GM12874 (cell line): ENCODE results near the gene REEP6.

Experiments used
- TF ChIP-seq, protein P1 (sequence below): IDR thresholded peaks from 2 replicates; pipeline ENCODE4 v1.5.1; 2011; ENCODE audit warnings: low read depth, mild to moderate bottlenecking, control low read depth, low read length, moderate library complexity; ENCODE audit not compliant: insufficient read depth

REEP6 gene

DNA sequence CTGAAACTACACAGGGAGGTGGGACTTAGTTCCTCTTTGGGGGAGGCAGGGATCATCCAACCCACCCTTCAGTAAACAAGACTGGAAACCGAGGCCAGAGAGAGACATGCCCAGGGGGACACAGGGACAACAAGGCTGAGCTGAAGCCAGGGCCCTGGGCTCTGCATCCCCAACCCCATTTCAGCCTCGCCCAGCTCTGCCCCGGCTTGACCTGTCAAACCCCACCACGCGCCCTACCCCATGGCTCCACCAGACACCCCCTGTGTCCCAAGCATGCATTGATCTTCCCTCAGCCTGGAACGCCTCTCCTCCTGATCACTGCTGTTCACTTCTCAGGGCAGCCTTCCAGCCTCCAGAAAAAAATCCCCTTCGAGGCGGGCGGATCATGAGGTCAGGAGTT lies 43.0 kb upstream of the REEP6 start:
- TF ChIP-seq, protein P1, sequence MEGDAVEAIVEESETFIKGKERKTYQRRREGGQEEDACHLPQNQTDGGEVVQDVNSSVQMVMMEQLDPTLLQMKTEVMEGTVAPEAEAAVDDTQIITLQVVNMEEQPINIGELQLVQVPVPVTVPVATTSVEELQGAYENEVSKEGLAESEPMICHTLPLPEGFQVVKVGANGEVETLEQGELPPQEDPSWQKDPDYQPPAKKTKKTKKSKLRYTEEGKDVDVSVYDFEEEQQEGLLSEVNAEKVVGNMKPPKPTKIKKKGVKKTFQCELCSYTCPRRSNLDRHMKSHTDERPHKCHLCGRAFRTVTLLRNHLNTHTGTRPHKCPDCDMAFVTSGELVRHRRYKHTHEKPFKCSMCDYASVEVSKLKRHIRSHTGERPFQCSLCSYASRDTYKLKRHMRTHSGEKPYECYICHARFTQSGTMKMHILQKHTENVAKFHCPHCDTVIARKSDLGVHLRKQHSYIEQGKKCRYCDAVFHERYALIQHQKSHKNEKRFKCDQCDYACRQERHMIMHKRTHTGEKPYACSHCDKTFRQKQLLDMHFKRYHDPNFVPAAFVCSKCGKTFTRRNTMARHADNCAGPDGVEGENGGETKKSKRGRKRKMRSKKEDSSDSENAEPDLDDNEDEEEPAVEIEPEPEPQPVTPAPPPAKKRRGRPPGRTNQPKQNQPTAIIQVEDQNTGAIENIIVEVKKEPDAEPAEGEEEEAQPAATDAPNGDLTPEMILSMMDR, result no peak

DNA sequence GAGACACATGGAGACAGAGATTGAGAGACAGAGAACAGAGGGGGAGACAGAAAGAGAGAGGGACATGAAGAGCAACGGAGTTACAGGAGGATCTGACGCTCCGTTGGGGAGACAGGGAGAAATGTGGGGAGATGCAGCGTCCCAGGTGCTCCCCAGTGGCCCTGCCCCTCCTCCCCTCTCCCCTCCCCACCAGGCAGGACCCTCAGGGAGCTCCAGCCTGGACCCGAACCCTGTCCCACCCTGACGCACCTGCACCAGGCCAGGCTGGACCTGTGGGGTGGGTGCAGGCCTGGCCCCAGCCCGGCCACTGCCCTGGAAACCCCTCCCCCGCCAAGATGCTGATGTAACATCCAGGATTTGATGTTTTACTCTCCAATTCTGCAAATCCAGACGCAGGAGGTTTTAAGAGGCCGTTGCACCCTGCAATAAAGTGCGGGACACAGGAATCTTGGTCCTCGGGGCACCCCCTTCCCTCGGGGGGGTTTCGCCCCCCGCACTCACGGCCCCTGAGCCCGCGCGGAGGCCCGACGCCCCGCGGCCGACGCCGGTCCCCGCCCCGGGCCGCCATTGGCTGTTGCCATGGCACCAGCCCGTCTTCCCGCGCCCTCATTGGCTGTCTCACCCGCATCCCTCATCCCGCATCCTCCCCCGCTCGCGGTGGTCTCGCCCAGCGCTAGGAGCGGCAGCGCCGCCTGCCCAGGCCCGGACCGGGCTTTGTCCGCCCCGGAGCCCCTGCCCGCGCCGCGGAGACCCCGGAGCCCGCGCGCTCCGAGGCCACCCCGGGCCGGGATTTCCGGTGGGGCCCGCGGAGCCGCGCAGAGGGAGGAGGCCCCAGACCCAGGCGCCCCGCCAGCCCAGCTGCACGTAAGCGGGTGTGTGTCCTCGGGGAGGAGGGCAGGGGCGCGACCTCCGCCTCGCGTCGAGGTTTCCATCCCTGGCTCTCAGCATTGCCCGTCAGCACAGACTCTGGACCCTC lies 41.2 kb upstream of the REEP6 start, which contains the start of gene APC2:
Gene APC2 (plus strand): TSS at position 655 of the 976 bp plus-strand sequence. CDS start 2,881 bp downstream, outside the sequence.
- TF ChIP-seq, protein P1, result no peak

DNA sequence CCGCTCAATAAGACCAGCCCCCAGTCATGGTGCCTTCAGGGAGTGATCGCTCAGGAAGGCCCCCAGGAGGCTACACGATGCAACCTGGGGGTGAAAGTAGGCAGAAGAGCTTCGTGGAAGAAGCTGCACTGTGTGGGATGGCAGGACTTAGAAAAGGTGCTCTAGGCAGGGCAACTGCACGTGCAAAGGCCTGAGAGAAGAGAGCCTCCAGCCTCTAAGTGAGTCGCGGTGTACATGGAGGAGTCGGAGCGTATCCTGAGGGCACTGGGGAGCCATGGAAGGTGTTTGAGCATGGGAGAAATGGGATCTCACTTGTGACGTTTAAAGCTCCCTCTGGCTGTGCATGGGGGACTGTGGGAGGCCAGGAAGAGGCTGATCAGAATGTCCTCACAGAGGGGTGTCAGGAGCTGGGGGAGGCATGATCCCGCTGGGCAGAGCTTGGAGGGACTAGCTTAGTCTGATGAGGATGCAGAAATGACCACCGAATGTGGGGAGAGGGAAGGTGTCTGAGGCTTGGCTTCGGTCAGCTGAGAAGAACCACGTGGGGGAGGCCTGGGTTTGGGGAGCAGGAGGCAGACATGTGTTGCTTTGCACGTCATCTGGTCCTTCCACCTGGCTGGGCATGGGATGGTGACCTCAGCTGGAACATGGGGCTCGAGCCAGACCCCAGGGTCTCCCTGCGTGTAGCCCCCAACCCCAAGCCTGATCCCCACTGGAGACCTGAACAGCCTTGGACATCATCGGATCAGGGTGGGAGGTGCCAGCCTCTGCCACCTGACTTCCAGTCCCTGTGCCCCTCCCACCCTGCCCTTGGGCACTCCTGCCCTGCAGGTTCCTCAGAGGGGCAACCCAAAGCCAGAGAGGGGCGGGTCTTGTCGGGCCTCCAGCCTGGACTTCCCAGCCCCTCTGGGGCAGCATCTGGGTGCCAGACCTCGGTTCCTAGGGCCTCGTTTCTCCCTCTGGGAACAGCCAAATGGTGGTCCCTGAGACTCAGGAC lies 39.9 kb upstream of the REEP6 start:
- TF ChIP-seq, protein P1, result no peak

DNA sequence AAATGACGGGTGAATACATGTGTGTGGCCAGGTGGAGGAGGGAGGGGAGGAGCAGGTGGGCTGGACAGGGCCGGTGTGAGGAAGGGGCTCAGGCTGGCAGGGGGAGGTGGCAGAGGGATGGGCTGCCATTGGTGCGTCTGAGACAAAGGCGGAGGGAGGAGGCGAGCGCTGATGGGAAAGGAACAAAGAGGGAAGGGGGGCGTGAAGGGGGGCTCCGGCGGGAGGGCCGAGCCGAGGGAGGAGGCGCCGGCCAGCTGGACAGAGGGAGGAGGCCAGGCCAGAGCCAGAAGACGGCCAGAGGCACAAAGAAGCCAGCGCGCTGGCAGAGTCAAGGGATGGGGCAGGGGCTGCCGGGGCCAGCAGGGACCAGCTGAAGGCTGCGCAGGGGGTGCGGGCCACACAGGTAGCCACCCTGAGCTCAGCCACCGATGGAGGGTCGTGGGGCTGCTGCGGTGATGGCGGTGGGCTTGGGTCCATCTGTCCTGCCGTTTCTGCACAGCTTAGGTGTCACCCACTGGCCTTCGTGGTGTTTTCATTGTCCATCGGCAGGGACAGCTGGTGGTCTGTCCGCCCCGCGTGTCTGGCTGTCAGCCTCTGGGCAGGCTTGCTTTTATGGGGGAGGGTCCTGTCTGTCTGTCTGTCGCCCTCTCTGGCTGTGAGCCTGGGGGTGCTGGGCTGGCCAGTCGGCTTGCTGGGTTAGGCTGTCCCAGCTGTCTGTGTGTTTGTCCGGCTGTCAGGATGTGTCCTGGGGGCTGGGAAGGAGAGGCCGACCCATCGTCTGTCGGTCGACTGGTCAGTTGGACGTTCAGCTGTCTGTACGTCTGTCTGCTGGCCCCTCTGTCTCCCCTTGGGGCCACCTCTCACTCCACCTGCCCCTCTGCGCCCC lies 38.8 kb upstream of the REEP6 start:
- TF ChIP-seq, protein P1, result no peak

DNA sequence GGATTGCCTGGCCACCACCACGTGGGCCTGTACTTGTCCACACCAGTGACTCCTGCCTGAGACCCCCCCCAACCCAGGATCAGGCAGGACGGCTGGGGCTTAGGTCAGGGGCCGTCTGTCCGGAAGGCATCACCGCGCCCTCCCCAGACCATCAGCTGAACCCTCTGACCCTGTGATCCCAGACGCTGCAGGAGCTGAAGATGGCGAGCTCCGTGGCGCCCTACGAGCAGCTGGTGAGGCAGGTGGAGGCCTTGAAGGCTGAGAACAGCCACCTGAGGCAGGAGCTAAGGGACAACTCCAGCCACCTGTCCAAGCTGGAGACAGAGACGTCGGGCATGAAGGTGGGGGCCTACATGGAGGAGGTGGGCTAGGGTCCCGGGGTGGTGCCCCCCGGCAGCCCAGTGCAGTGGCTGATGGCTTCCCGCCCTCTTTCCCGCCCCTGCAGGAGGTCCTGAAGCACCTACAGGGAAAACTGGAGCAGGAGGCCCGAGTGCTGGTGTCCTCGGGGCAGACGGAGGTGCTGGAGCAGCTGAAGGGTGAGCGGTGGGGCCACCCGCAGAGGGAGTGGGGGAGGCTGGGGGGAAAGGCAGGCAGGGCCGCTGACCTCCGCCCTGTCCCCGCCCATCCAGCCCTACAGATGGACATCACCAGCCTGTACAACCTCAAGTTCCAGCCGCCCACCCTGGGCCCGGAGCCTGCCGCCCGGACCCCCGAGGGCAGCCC lies 38.0 kb upstream of the REEP6 start:
- TF ChIP-seq, protein P1, result no peak

DNA sequence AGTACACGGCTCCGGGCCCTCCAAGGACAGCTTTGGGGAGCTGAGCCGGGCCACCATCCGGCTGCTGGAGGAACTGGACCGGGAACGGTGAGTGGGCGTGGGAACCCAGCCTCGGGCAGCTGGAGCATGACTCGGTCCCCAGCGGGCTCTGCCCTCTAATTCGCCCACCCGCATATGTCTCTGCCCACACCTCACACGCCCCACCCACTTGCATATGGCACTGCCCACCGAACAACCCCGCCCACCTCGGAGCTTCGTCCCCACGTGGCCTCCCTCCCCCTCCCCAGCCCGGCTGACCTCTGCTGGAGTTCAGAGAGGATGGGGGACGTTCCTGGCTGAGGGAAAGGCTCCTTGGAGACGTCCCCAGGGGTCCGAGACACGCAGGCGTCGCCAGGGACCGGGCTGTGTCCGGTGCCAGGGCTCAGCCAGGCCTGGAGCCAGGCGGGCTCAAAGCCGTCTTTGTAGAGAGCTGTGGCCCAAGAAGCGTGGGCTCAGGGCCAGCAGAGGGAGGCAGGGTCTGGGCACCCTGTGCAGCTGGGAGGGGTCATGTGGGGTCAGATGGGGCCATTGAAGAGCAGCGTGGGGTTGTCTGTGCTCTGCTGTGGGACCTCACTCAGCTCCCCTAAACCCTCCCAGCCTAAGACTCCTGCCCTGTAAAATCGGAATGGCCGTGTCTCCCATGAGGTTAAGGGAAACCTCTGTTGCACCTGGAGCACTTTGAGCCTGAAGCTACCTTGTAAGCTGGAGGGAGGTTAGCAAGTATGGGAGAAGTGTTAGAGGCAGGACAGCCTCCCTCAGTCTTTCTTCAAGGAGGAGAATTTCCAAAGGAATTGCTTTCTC lies 37.2 kb upstream of the REEP6 start:
- TF ChIP-seq, protein P1, result no peak
